AG20443 (cell line): ENCODE results near the gene PTPRQ.

Experiments
- DNase-seq: peaks from one replicate; pipeline ENCODE4 v3.0.0; 2012; ENCODE audit warnings: low spot score, mixed read lengths

The PTPRQ gene

DNA sequence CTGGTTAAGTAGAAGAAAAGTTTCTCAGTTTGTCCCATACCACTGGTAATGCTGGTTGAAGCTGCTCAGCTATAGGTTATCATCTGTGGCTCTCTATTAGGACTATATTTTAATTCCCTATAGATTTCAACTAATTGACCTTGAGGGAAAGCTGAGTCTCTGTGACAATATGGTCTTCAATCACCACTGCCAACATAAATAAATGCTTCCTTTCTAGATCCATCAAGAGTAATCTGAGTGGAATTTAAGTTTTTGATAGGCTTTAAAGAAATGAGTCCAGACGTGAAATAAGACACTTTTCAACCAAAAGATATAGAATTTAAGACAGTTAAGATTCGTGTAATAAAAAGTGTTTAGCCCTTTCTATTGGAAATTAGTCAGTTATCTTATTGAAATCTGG lies 199.9 kb downstream of the PTPRQ start:
- no peak for DNase-seq

DNA sequence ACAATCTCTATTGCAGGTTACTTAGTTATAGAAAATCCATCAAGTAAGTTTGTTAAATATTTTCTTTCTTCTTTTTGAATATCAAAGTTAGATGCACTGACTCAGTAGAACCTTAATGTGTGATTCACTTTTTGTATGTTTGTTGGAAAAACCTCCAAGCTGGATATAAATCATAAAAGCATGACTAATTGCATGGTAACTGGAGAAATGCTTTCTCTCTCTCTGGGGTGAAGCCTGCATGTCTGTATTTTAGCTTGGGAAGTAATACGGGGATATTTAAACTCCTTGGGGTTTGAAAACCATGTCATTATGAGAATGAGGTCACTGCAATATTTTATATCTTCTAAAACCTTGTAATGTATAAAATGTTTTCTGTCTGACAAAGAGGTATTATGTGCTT lies 204.8 kb downstream of the PTPRQ start:
- DNase-seq = peak; percentile 34

DNA sequence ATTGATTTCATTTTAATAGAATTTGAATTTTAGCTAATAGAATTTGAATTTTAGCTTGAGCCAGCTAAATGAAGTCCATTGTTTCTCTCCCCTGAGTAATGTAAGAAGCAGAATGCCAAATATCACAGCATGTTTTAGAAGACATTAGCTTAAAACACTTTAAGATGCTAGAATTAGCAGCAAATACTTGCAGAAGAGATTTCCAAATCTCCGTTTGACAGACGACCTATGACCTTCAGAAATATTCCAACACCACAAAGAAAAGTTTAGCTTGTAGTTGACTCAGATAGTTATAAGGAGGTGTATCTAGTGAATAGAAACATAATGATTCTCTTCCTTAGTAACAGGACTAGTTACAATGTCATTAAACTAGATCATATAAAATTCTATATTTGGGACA lies 211.7 kb downstream of the PTPRQ start:
- DNase-seq = no peak

DNA sequence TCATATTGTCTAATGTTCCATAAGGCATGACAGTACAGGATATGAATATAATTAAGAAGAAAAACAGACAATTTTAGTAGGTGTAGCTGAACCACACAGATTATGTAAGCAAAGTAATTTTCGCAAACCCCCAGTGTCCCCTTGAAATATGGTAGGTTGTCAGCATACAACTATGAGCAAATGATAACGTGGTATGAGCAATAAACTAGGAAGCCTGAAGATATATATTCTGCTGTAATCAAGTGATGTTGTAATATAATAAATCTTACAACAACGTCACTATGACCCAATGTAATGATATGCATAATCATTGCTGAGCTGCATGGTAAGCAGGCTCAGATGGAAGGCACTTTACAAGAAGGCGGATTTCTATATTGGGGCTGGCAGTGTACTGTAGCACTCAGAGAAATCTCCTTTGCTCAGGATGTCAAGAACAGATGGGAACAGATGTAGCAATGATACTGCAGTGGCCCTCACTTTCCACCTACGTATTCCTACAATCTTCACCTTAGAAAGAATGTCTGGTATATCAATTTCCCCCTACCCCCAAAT lies 215.6 kb downstream of the PTPRQ start:
- no peak for DNase-seq

- no peak for DNase-seq
Measured at GRCh38 chr12:80662586-80662985, 218.6 kb downstream of the PTPRQ start.

- DNase-seq = no peak
Measured at GRCh38 chr12:80670214-80670613, 226.2 kb downstream of the PTPRQ start.

GRCh38 chr12:80676042-80676636 lies 232.1 kb downstream of the PTPRQ start:
- peak; percentile 8 for DNase-seq

DNA sequence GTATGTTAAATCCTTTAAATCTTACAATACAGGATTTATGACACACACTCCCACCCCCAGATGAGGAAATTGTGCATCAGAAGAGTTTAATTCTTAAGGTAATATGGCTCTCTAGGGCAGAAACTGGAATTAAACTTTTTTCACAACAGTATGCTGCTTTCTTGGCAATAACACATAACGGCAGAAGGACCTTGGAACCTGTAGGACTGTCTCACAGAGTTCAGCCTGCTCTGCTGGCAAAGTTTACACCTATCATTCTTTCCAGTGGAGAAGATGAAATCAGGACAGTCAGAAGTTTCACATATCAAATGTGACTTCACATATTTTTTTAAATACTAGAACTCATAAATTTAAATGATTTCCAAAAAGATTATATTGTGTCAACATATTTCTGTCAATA lies 232.8 kb downstream of the PTPRQ start:
- DNase-seq = no peak

DNA sequence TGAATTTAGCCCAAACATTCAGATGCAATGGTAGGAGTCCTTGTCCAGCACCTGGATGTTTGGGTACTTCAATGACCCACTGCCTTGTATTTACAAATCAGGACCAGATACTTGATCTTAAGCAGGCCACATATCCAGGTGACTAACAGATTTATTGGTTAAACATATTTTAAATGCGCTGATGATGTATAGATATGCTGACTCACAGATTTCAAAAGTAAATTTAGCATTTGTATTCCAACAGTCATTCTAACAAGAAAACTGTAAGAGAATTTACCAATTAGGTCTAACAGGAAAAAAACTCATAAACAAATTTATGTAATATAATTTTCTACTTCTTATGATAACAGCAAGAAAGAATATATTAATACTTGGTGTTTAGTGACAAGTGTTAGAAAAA lies 234.0 kb downstream of the PTPRQ start:
- no peak for DNase-seq

GRCh38 chr12:80679346-80680131 lies 235.5 kb downstream of the PTPRQ start:
- no peak for DNase-seq

GRCh38 chr12:80681287-80681686 lies 237.3 kb downstream of the PTPRQ start:
- no peak for DNase-seq

GRCh38 chr12:80681786-80682185 lies 237.8 kb downstream of the PTPRQ start:
- DNase-seq = no peak

GRCh38 chr12:80684077-80684495 lies 240.1 kb downstream of the PTPRQ start:
- no peak for DNase-seq

- DNase-seq = no peak
Measured at GRCh38 chr12:80690090-80690489, 246.1 kb downstream of the PTPRQ start.

GRCh38 chr12:80690513-80690912 lies 246.5 kb downstream of the PTPRQ start:
- DNase-seq = no peak

- no peak for DNase-seq
Measured at GRCh38 chr12:80692114-80692513, 248.1 kb downstream of the PTPRQ start.

- DNase-seq = no peak
Measured at GRCh38 chr12:80697270-80697887, 253.3 kb downstream of the PTPRQ start.

GRCh38 chr12:80698256-80698655 lies 254.2 kb downstream of the PTPRQ start:
- DNase-seq = no peak

GRCh38 chr12:80698847-80699542 lies 255.0 kb downstream of the PTPRQ start:
- no peak for DNase-seq

- DNase-seq = no peak
Measured at GRCh38 chr12:80700327-80700726, 256.3 kb downstream of the PTPRQ start.

DNA sequence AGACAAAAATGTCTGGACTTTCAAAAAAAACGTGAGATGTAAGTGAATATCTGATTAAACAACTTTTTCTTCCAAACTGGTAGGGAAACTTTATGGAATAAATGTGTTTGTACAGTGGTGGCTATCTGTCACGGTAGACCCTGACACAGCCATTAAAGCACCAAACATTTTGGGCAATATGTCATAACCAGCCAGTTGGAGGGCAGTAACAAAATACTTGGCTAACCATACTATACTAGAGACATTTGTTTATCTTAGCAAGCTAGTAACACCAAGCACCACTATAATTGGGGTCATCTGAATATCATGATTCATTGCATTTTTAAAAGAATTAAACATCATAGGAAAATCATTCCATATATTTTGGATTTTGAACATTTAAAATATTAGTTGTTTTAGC lies 257.4 kb downstream of the PTPRQ start:
- no peak for DNase-seq
